Measurements from ENCODE around the gene CNTN5. TPM values are rescaled to one million over a fixed set of nuclear protein-coding genes. Genes with fewer than 3 reads are reported as not detected.

CNTN5 gene
- polyA plus RNA-seq, 1 donor from 2014 or later: 1.1 TPM

DNA sequence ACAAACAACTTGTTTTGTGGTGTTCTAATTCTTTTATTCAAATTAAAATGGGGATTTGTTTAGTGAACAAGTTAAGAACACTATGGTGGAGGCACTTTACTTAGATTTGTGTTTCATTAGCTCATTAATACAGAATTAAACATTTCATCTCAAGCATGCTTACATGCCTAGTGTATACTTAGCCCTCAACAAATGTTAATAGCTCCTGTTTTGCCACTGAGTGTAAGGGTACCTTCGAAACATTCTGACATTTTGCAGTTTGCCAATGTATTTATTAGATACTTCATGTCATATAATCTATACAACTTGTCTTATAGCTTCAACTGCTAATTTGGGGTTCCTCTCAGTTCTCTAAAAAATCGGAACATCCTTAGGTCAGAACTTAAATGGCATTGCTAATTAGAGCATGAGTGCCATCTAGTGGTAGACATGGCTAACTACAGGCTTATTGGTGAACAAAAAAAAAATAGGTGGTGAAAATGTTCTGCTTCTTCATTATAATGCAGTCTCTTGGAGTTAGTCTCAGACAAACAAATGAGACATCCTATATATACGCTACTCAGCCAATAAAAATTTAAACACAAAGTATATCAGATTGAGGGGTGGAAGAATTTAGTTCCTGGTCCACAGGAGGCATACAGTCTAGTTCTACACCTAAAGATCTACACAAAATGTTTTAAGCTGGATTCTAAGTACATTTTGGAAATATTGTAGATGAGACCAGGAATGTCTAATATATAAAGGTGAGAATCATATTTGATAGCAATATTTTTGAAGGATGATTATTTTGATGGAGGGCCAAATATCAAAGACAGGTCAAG, 4.9 kb upstream of the CNTN5 start:
- H3K9me3 ChIP-seq (ENCODE audit: low read length): no peaks in the 10 kb centered on the region
- no peaks in the 10 kb centered on the region for H3K79me2 ChIP-seq (replicated peaks; ENCODE audit: insufficient read depth, low read length)
- no peaks in the 10 kb centered on the region for H3F3A ChIP-seq (ENCODE audit: insufficient read depth, low read length, poor library complexity, severe bottlenecking)
- H3K9me2 ChIP-seq (ENCODE audit: insufficient read depth, low read length): no peaks in the 10 kb centered on the region
- no peak overlapping the region for H3K9ac ChIP-seq (ENCODE audit: low read length)
- no peak overlapping the region for H3K4me3 ChIP-seq (ENCODE audit: low read length)
- peaks cover 1% of the 10 kb centered on the region for H3K27me3 ChIP-seq (ENCODE audit: insufficient read depth, low read depth, low read length)
- TF ChIP-seq SMC3 (conservative IDR thresholded peaks at IDR 0.05; ENCODE audit: poor library complexity) (peak; percentile 93), CTCF (IDR thresholded peaks at IDR 0.05; ENCODE audit: poor library complexity, severe bottlenecking) (peak; percentile 94), RAD21 (conservative IDR thresholded peaks at IDR 0.05) (peak; percentile 96), EP300 (conservative IDR thresholded peaks at IDR 0.05; ENCODE audit: poor library complexity, severe bottlenecking) (no peak), MXI1 (conservative IDR thresholded peaks at IDR 0.05; ENCODE audit: poor library complexity, severe bottlenecking) (no peak), EZH2 (IDR thresholded peaks at IDR 0.05; ENCODE audit: borderline replicate concordance, insufficient read depth, low read length, poor library complexity, severe bottlenecking) (no peak), TAF1 (IDR thresholded peaks at IDR 0.05; ENCODE audit: low read depth) (no peak), POLR2AphosphoS5 (IDR thresholded peaks at IDR 0.05) (no peak)
- TF ChIP-seq, protein P1, sequence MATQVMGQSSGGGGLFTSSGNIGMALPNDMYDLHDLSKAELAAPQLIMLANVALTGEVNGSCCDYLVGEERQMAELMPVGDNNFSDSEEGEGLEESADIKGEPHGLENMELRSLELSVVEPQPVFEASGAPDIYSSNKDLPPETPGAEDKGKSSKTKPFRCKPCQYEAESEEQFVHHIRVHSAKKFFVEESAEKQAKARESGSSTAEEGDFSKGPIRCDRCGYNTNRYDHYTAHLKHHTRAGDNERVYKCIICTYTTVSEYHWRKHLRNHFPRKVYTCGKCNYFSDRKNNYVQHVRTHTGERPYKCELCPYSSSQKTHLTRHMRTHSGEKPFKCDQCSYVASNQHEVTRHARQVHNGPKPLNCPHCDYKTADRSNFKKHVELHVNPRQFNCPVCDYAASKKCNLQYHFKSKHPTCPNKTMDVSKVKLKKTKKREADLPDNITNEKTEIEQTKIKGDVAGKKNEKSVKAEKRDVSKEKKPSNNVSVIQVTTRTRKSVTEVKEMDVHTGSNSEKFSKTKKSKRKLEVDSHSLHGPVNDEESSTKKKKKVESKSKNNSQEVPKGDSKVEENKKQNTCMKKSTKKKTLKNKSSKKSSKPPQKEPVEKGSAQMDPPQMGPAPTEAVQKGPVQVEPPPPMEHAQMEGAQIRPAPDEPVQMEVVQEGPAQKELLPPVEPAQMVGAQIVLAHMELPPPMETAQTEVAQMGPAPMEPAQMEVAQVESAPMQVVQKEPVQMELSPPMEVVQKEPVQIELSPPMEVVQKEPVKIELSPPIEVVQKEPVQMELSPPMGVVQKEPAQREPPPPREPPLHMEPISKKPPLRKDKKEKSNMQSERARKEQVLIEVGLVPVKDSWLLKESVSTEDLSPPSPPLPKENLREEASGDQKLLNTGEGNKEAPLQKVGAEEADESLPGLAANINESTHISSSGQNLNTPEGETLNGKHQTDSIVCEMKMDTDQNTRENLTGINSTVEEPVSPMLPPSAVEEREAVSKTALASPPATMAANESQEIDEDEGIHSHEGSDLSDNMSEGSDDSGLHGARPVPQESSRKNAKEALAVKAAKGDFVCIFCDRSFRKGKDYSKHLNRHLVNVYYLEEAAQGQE (IDR thresholded peaks at IDR 0.05; ENCODE audit: borderline replicate concordance): no peak
- no peak overlapping the region for H3K4me2 ChIP-seq (ENCODE audit: low read length)
- H3K36me3 ChIP-seq (ENCODE audit: insufficient read depth, low read length): no peaks in the 10 kb centered on the region
- H2AFZ ChIP-seq (ENCODE audit: low read depth, low read length): no peak overlapping the region
- no peaks in the 10 kb centered on the region for H4K20me1 ChIP-seq (ENCODE audit: insufficient read depth)
- no peak overlapping the region for H3K27ac ChIP-seq (ENCODE audit: low read length)

GRCh38 chr11:99019696-99020095, 1.1 kb upstream of the CNTN5 start:
- no peak overlapping the region for H3K9ac ChIP-seq (ENCODE audit: low read length)
- no peak overlapping the region for H2AFZ ChIP-seq (ENCODE audit: low read depth, low read length)
- no peak overlapping the region for H3K4me2 ChIP-seq (ENCODE audit: low read length)
- H3F3A ChIP-seq (ENCODE audit: insufficient read depth, low read length, poor library complexity, severe bottlenecking): no peaks in the 10 kb centered on the region
- H3K9me3 ChIP-seq (ENCODE audit: low read length): no peaks in the 10 kb centered on the region
- H3K79me2 ChIP-seq (replicated peaks; ENCODE audit: insufficient read depth, low read length): no peaks in the 10 kb centered on the region
- H3K27me3 ChIP-seq (ENCODE audit: insufficient read depth, low read depth, low read length): peaks cover 14% of the 10 kb centered on the region
- H4K20me1 ChIP-seq (ENCODE audit: insufficient read depth): no peaks in the 10 kb centered on the region
- H3K4me3 ChIP-seq (ENCODE audit: low read length): no peak overlapping the region
- H3K9me2 ChIP-seq (ENCODE audit: insufficient read depth, low read length): no peaks in the 10 kb centered on the region
- no peak overlapping the region for H3K27ac ChIP-seq (ENCODE audit: low read length)
- TF ChIP-seq MXI1 (conservative IDR thresholded peaks at IDR 0.05; ENCODE audit: poor library complexity, severe bottlenecking): no peak
- no peak for TF ChIP-seq RAD21 (conservative IDR thresholded peaks at IDR 0.05)
- TF ChIP-seq EZH2 (IDR thresholded peaks at IDR 0.05; ENCODE audit: borderline replicate concordance, insufficient read depth, low read length, poor library complexity, severe bottlenecking): no peak
- no peak for TF ChIP-seq POLR2AphosphoS5 (IDR thresholded peaks at IDR 0.05)
- no peak for TF ChIP-seq TAF1 (IDR thresholded peaks at IDR 0.05; ENCODE audit: low read depth)
- TF ChIP-seq, protein P1 (IDR thresholded peaks at IDR 0.05; ENCODE audit: borderline replicate concordance): no peak
- TF ChIP-seq EP300 (conservative IDR thresholded peaks at IDR 0.05; ENCODE audit: poor library complexity, severe bottlenecking): no peak
- TF ChIP-seq SMC3 (conservative IDR thresholded peaks at IDR 0.05; ENCODE audit: poor library complexity): no peak
- H3K36me3 ChIP-seq (ENCODE audit: insufficient read depth, low read length): no peaks in the 10 kb centered on the region
